IMR-90 (cell line): ENCODE measurements around the gene SUSD1.
"Not testable (repeated sequence)": the region's sequence is repeated elsewhere in the genome, so short reads cannot be mapped to it uniquely, and the experiment has no call there.

ENCODE experiments used
- CEBPB ChIP-seq: IDR thresholded peaks from 2 replicates; pipeline ENCODE4 v1.6.1; 2012; ENCODE audit warnings: low read depth, low read length, improper control_type of control experiment
- FOS ChIP-seq: fragments of 150-350 bp; IDR thresholded peaks from 2 replicates; pipeline ENCODE4 v1.6.1; 2016; ENCODE audit warnings: low read depth, low read length
- MAFK ChIP-seq: IDR thresholded peaks from 2 replicates; pipeline ENCODE4 v1.6.1; 2012; ENCODE audit warnings: low read depth, low read length, improper control_type of control experiment
- MAZ ChIP-seq: IDR thresholded peaks from 2 replicates; pipeline ENCODE4 v1.6.1; 2012; ENCODE audit warnings: low read depth, mild to moderate bottlenecking, low read length, improper control_type of control experiment, moderate library complexity, borderline replicate concordance
- MXI1 ChIP-seq: IDR thresholded peaks from 2 replicates; pipeline ENCODE4 v1.6.1; 2012; ENCODE audit warnings: low read depth, mild to moderate bottlenecking, low read length, moderate library complexity, borderline replicate concordance
- NFE2L2 ChIP-seq: fragments of 150-350 bp; IDR thresholded peaks from 2 replicates; pipeline ENCODE4 v1.6.1; 2016; ENCODE audit warnings: low read depth, mild to moderate bottlenecking, low read length
- POLR2A ChIP-seq: IDR thresholded peaks from 2 replicates; pipeline ENCODE4 v1.6.1; 2012; ENCODE audit warnings: mild to moderate bottlenecking, low read depth, low read length
- RAD21 ChIP-seq: IDR thresholded peaks from 2 replicates; pipeline ENCODE4 v1.6.1; 2012; ENCODE audit warnings: low read length, improper control_type of control experiment
- RCOR1 ChIP-seq: IDR thresholded peaks from 2 replicates; pipeline ENCODE4 v1.6.1; 2012; ENCODE audit warnings: mild to moderate bottlenecking, low read length, improper control_type of control experiment; ENCODE audit not compliant: insufficient replicate concordance
- RFX5 ChIP-seq: IDR thresholded peaks from 2 replicates; pipeline ENCODE4 v1.8.0; 2012; ENCODE audit warnings: low read depth, mild to moderate bottlenecking, low read length, moderate library complexity
- TF ChIP-seq, protein P1 (sequence below): conservative IDR thresholded peaks from 2 replicates; pipeline ENCODE4 v1.5.1; 2012; ENCODE audit warnings: mild to moderate bottlenecking, low read depth, low read length, improper control_type of control experiment
- TF ChIP-seq, protein P2 (sequence below): fragments of 150-350 bp; IDR thresholded peaks from 2 replicates; pipeline ENCODE4 v1.6.1; 2017; ENCODE audit warnings: mild to moderate bottlenecking, antibody characterized with exemption, low read length, low read depth
- TF ChIP-seq, protein P3 (sequence below): fragments of 150-350 bp; IDR thresholded peaks from 2 replicates; pipeline ENCODE4 v1.6.1; 2016; ENCODE audit warnings: low read depth, mild to moderate bottlenecking, low read length, moderate library complexity, borderline replicate concordance

DNA sequence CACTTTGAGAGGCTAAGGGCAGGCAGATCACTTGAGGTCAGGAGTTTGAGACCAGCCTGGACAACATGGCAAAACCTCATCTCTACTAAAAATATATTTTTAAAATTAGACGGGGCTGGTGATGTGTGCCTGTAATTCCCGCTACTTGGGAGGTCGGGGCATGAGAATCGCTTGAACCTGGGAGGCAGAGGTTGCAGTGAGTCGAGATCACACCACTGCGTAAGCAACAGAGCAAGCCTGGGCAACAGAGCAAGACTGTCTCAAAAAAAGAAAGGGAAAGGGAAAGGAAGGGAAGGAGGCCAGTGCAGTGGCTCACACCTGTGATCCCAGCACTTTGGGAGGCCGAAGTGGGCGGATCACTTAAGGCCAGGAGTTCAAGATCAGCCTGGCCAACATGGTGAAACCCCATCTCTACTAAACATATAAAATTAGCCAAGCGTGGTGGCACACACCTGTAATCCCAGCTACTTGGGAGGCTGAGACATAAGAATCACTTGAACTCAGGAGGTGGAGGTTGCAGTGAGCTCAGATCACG lies 101.4 kb downstream of the SUSD1 start:
- TF ChIP-seq, protein P1, sequence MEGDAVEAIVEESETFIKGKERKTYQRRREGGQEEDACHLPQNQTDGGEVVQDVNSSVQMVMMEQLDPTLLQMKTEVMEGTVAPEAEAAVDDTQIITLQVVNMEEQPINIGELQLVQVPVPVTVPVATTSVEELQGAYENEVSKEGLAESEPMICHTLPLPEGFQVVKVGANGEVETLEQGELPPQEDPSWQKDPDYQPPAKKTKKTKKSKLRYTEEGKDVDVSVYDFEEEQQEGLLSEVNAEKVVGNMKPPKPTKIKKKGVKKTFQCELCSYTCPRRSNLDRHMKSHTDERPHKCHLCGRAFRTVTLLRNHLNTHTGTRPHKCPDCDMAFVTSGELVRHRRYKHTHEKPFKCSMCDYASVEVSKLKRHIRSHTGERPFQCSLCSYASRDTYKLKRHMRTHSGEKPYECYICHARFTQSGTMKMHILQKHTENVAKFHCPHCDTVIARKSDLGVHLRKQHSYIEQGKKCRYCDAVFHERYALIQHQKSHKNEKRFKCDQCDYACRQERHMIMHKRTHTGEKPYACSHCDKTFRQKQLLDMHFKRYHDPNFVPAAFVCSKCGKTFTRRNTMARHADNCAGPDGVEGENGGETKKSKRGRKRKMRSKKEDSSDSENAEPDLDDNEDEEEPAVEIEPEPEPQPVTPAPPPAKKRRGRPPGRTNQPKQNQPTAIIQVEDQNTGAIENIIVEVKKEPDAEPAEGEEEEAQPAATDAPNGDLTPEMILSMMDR, result not testable (repeated sequence)
- not testable (repeated sequence) for TF ChIP-seq POLR2A, MXI1, CEBPB, RAD21, MAFK, FOS, MAZ, RFX5, NFE2L2, RCOR1
- TF ChIP-seq, protein P2, sequence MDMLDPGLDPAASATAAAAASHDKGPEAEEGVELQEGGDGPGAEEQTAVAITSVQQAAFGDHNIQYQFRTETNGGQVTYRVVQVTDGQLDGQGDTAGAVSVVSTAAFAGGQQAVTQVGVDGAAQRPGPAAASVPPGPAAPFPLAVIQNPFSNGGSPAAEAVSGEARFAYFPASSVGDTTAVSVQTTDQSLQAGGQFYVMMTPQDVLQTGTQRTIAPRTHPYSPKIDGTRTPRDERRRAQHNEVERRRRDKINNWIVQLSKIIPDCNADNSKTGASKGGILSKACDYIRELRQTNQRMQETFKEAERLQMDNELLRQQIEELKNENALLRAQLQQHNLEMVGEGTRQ, result not testable (repeated sequence)
- TF ChIP-seq, protein P3, sequence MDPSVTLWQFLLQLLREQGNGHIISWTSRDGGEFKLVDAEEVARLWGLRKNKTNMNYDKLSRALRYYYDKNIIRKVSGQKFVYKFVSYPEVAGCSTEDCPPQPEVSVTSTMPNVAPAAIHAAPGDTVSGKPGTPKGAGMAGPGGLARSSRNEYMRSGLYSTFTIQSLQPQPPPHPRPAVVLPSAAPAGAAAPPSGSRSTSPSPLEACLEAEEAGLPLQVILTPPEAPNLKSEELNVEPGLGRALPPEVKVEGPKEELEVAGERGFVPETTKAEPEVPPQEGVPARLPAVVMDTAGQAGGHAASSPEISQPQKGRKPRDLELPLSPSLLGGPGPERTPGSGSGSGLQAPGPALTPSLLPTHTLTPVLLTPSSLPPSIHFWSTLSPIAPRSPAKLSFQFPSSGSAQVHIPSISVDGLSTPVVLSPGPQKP, result not testable (repeated sequence)
